ENCODE measurements around the gene XCL2. TPM values are rescaled to one million over a fixed set of nuclear protein-coding genes. Genes with fewer than 3 reads are reported as not detected.

XCL2 gene
- total and polyA plus RNA-seq, 5 experiments from 2014 or later = 0.39 to 136 (median 1.9) TPM; not detected in 2

Other genes starting within 250 kb of the XCL2 start
- gene XCL1, start 32.6 kb upstream of the XCL2 start, total RNA-seq = under 1 TPM in 1 of 2 experiments, not detected in 1; 0.36 TPM
- 1 to 10 TPM in 1 of 3 donors, under 1 TPM in 1, not detected in 1; 0.65 to 1.5 TPM for gene XCL1, start 32.6 kb upstream of the XCL2 start, polyA plus RNA-seq
- not detected for gene DPT, start 185.2 kb upstream of the XCL2 start, total RNA-seq
- not detected for gene DPT, start 185.2 kb upstream of the XCL2 start, polyA plus RNA-seq